GM18517 (cell line): ENCODE data around the gene MRC1.

Experiments
- ATAC-seq: cut with Tn5 transposase; IDR thresholded peaks from one replicate; pipeline ENCODE4 v1.9.1; 2021; ENCODE audit warnings: mild to moderate bottlenecking, moderate library complexity; ENCODE audit not compliant: unreplicated experiment

MRC1 gene

DNA sequence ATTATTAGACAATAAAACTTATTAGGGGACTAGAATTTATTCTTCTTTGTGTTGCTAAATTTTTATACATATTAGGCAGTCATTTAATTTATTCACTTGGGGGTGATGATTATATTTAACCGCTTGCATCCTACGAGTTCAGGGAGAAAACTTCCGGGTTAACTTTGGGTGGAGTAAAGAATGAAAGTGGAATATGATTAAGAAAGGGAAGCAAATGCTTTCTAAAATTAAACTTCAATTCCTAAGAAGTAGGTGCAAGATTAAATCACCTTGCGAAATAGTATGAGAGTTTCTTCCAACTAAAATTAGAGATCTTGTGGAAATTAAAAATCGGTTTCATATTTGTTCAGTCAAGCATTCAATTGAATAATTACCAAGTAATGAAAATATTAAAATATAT, 33.5 kb downstream of the MRC1 start:
- ATAC-seq = no peak

DNA sequence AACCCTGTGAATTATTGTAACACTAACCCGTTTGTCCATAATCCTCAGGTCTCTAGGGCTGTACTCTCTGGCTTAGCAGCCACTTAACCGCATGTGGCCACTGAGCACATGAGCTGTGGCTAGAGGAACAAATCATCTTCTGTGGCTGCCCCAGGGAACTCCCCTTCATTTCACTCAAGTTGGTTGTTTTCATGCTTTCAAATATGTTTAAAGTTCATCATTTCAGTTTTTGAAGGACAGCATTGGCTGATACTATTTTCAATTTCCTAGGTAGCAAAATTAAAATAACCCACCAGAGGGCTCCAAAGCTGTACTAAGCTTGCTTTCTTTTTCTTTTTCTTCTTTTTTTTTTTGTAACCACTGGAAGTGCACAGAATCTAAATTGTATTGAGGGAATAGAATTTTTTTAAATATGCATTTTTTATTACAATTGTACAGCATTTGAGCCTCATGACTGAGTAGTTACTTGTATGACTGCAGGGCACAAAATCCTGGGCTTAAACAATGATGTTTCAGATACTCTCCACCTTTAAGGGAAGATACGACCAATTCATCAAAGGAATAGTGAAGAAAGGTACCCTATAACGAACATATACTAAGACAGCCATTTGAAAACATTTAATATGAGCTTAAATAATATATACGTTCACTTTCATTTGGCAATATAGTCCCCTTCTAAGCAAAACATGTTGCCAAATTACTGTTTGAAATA, 38.6 kb downstream of the MRC1 start:
- ATAC-seq = no peak

DNA sequence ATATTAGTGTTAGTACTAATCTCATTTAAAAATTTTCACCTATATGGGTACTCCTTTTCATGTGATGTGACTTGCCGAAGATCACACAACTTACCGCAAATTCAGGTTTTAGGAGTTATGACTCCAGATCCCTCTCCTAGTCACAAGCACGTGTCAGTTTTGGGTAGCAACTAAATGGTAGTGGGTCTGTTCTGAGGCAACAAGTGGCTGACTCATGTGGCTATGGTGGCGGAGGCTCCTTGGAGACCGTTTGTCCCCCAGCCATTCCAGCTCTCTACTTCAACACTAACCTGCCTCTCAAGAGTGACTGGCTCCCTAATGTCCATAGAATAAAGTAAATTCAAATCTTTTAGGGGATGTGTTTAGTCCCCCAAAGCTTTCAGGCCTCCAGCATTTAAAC, 39.5 kb downstream of the MRC1 start:
- ATAC-seq = no peak

DNA sequence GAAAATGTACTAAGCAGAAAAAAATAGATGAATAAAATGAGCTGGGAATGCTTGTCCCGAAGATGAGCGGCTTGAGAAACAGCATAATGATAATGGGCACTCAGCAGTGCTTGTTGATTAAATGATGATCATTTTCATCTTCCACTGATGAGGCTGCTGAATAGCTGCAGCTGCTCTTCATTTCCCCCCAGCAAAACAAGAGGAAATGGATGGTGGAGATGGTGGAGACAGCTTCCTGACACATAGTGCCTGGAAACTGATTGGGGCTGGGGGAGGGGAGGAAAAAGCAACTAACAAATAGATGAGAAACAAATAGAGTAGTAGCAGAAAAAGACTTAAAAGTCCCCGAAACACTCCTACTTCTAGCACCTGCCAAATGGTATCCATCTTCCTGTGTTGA, 41.4 kb downstream of the MRC1 start:
- no peak for ATAC-seq

DNA sequence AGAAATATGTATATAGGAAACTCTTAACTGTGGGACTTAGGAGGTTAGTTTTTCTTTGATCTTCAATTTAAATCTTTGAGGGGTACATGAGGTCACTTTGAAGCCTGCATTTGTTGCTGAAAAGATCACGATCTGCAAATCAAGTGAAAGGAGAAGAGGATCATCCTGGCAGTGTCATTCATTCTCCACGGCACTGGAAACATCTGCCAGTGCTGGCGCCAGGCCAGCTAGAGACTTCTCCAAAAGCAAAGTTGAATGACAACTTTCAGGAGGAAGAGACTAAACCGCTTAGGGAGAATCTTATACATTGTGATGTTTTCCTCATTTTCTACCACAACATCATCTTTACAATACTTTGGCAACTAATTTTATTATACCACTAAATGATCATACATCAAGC, 42.5 kb downstream of the MRC1 start:
- no peak for ATAC-seq

DNA sequence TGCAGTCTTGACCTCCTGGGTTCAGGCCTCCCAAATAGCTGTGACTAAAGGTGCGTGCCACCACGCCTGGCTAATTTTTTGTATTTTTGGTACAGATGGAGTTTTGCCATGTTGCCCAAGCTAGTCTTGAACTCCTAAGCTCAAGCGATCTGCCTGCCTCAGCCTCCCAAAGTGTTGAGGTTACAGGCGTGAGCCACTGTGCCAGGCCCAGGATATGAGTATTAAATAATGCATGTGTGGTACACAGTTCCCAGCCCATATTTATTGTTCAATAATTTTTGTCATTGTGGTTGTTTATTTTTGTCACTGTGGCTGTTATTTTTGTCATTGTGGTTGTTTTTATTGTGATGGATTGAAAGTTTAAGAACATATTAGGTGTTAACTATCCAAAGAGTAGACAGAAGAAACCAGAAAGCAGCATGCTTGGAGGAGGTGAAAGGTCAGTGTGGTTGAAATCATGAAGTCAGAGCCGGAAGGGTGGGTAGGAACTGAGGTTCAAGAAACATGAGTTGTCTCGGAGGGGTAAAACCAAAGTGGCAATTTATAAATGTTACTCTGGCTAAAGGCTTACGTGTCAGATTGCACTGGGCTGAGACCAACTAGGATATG, 45.0 kb downstream of the MRC1 start:
- ATAC-seq = no peak

DNA sequence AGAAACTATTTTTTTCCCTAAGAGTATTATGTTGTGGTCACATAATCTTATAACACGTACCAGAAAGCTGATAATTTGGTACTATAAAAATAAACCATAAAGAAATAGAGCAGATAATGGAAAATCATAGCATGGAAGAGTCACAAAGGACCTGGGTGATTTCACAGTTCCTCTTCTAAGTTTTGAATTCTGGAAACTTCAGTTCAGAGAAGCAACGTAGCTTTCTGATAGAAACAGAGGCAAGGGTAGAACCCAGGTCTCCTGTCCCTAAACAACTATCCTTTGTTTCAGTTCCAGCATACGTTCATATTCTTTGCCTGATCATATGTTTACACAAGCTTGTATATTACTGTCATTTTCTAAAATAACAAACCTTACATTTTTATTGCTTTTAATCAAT, 47.9 kb downstream of the MRC1 start:
- ATAC-seq = no peak

DNA sequence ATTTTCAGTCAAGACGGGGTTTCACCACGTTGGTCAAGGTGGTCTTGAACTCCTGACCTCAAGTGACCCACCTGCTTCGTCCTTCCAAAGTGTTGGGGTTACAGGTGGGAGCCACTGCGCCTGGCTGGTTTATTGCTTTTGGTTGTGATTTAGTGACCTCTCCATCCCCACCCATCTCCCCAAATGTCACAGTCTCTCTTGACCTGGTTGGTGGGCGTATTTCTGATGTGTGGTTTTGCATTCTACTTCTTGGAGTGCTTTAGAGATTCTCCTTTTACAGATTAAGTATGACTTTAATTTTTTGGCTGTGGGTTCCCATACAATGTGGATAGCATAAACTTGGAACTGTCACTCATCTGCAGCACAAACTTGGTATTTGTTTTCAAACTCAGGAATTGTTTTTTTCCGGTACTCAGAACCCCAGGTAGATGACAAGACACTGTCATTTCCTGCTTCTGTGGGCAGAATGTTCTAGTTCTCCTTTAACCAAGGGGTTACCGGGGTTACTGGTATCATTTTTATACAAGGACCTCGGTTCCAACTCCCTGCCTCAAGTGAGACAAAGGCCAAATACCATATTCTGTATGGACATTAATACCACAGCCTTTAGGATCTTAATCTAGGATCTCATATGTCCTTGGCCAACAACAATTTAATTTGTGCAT, 50.5 kb downstream of the MRC1 start:
- ATAC-seq = no peak

DNA sequence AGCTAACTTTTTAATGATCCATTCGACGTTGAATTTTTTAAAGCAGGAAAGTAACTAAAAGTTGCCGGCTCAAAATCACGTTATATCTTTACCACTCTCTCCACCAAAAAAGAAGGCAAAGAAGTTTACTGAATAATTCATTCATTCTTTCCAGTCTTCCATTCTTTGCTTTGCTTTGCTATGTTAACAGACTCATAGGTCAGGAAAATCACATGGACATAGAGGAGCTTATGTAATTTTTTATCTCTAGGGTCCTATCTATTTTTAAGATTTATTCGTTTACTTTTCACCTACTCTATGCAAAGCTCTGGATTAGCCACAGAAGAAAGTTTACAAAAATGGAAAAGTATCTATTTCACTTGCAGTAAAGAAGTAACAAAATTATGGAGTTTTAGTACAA, 52.6 kb downstream of the MRC1 start:
- ATAC-seq = no peak

DNA sequence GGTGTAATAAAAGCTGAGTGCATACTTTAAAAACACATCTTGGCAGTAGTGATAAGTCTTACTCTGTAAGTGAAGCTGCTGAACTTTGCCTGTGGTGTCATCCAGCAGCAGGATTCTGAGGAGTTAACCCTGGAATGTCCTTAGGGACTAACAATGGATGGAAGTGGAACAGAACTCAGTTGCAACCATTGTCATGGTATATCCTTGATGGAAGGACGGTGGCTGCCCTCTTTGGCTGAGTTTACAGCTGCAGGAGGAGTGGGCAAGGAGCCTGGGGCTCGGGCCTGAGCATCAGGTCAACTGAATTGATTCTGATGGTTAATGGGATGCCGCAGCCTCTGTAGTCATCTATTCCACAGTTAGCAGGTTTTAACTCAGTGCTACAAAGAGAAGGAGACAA, 56.2 kb downstream of the MRC1 start:
- no peak for ATAC-seq

DNA sequence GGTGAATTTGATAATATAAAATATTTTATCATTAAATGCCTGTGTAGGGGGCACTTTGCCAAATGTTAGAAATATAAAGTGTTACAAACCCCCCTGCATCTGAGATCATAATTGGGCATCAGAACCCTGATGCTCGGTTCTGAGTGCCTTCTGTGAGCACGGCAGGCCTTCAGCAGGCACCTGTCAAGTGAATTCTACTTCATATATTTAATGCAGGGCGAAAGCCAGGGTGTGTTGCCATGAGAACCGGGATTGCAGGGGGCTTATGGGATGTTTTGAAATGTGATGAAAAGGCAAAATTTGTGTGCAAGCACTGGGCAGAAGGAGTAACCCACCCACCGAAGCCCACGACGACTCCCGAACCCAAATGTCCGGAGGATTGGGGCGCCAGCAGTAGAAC, 57.2 kb downstream of the MRC1 start:
- no peak for ATAC-seq

DNA sequence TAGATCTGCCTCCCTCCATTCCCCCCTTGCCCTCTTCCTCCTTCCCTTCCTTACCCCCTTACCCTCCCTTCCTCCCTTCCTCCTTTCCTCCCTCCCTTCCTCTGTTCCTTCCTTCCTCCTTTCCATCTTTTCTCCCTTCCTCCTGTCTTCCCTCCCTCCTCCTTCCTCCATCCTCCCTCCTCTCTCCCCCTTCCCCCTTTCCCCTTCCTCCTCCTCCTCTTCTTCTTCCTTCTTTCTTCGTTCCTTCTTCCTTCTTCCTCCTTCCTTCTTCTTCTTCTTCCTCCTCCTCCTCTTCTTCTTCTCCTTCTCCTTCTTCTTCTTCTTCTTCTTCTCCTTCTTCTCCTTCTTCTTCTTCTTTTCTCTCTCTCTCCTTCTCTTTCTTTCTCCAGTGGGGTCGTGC, 57.9 kb downstream of the MRC1 start:
- no peak for ATAC-seq

DNA sequence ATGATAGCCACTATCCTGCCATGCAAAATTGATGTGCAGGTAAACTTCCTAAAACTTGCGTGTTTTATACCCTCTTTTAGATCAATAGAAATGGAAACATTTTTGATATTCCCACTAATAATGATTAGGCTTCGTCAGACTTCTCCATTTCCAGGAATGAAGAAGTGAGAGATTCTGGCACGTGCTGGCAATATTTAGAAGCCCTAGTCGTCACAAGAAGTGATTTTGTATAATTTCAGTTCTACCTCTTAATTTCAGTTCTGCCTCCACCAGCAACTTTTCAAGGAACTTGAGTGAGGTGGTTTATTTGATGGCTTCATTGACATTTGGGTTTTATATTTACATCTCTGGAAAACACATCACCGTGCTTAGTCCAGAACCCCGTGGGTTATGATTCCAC, 61.9 kb downstream of the MRC1 start:
- no peak for ATAC-seq

DNA sequence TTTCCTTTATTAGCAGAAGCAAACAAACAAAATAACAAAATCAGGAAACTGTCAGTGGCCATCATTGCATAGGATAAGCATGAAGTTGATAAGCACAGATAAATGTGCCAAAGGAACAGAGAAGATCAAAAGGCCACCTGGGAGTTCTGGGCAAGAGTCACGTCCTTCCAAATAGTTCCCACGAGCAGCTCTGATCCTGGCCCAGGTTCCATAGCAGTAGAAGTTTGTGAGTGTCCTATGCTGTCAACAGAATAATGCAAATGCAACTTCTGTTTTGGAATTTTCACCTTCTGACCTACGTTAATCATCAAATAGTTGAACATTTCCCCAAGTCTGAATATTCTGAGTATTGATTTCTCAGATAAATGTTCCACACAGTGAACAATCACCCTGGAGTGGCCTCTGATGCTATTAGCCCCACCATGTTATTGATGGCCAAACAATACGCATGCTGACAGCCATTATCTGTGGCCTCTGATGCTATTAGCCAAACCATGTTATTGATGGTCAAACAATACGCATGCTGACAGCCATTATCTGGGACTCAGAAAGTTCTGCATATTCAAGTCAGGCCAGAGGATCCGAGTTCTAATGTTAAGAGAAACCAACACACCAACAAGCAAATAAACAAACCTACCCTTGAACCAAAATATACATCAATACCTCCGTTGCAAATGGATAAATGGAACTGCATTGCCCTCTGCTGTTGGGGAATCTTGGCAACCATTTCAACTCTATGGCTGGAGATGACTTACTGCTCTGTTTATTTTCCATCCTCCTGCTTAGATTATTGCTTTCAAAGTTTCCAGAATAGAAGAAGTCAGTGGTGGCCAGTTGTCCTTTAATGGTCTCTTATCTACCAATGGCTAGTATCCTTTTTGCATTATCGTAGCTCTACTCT, 63.3 kb downstream of the MRC1 start:
- ATAC-seq = no peak

DNA sequence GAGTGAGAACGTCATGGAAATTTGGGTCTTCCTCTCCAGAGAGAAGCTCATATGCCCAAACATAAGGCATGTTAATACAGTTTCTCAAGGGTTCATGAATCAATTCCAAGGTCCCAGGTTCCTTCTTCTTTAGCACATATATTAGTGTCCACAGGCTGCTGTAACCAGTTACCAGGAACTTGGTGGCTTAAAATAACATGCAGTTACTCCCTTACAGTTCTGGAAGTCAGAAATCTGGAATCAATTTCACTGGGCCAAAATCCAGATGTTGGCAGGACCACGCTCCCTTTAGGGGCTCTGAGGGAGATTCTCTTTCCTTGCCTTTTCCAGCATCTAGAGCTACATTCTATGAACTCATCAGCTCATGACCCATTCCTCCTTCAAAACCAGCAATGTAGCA, 64.8 kb downstream of the MRC1 start:
- no peak for ATAC-seq

DNA sequence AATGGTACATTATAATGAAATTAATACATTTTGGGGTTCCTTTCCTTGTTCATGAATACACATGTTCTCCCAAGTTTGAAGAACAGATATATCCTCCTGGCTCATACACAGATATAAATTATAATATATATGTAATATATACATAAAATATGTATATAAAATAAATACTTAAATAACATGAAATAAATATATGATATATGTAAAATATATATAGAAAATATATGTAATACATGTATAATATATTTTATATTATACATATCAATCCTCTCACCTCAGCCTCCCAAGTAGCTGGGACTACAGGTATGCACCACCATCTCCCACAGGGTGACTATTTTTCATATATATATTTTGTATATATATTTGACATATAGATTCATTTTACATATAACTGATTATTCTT, 68.0 kb downstream of the MRC1 start:
- ATAC-seq = no peak

DNA sequence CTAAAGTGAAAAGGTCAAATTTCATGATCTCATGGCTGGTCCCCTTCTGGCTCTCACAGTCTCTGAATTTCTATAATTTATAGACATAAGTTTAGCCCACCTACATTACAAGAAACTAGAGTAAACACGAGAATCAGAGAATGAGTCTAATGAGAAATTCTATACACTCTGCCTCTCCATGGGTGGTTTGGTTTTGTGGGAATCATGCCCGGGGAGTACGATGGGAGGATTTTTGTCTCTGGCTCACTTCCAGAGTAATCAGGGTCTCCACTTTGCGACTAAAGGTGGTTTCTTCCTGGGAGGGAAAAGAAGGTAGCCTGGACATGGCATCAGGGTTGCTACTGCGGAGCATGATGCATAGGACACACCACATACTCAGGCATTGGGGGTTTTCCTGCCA, 69.7 kb downstream of the MRC1 start:
- no peak for ATAC-seq

DNA sequence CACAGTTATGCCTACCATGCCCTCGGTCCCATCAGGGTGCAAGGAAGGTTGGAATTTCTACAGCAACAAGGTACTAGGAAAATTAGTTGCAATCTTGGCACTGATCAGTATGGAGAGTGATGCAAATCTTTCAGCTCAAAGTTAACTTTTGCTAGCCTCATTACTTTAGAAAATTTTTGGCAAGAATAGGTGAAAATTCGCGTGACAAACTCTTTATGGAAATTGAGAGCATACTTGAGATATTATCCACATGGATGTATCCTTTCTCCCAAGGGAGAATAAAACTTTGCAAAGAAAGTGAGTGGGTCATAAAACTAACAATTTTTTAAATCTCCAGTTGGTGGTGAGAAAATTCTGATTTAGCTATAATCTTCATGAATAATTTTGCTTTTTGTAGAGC, 71.5 kb downstream of the MRC1 start:
- no peak for ATAC-seq

DNA sequence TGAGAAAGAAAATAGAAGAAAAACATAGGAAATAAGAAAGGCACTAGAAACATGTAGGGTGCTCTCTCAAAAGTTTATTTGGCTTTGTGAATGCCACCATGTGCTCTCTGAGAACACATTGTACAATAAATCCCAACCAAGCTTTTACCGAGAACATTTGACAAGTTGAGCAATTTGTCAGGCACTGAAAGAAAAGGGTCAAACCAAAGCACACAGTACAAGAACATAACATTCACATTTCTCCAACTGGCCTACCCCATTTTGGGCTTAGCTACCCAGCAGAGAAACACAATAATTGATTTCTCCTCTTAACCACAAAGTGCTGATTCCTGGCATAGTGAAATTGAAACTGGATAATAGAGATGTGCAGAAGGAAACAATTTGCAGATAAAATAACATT, 73.4 kb downstream of the MRC1 start:
- ATAC-seq = no peak

DNA sequence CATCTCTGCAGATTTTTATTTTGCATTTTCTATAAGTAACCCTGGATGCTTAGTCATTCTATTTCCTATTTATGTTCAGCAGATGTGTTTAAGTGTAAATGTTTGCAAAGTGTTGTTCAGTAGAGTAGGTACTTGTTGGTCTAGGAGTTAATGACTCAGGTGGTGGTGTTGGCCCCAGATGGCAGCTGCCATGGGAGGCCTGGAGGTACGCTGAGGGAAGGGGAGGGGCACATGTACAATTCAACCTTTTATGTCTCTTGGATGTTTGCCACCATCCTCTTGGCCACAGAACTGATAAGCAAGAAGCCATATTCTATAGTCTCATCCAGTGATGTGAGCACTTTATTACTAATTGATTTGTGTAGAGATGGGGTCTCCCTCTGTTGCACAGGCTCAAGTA, 74.5 kb downstream of the MRC1 start:
- ATAC-seq = no peak

DNA sequence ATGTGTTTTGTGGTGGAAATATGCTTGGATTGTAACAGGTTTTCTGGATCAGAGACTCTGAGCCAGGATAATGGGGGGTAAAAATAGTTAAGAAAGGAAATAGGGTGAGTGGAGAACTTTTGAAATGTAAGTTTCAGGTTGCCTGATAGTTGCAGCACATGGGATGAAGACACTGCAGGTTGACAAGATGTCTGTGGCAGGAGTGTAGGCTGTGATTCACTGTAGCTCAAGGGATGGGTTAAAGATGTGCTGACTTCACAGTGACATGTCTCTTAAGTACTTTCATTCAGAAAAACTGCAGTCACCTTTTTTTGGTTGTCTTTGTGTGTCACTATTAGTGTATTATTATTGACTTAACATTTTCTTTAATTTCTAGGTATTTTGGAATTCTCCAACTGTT, 79.0 kb downstream of the MRC1 start:
- ATAC-seq = no peak

DNA sequence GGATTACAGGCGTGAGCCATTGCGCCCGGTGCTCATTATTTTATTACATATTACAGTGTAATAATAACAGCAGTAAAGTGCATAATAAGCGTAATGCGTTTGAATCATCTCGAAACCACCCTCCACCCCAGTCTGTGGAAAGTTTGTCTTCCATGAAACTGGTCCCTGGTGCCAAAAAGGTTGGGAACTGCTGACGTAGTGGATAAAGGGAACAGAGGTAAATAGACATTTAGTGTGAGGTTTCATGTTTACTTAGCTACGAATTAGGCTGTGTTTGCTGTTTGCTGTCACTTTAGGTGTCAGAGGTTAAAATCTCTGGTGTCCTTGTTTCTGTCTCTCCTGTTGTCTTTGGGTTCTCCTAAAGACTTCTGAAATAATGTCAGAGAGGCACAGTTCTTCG, 82.3 kb downstream of the MRC1 start:
- ATAC-seq = no peak
